Nephron progenitor cell (in vitro differentiated cells): Measurements from ENCODE around the gene SYCN.

Experiments used
- DNase-seq: peaks from one replicate; pipeline ENCODE4 v3.0.0; 2021
- H3K27ac Mint-ChIP-seq: 2 replicates; pipeline ENCODE4 v1.8.0; 2021; ENCODE audit warnings: mild to moderate bottlenecking, moderate library complexity, mixed read lengths
- H3K27me3 Mint-ChIP-seq: 2 replicates; pipeline ENCODE4 v1.8.0; 2021; ENCODE audit warnings: mild to moderate bottlenecking, low read depth, mixed read lengths; ENCODE audit not compliant: poor library complexity
- H3K36me3 Mint-ChIP-seq: 2 replicates; pipeline ENCODE4 v1.8.0; 2021; ENCODE audit warnings: low read depth, mixed read lengths
- H3K4me1 Mint-ChIP-seq: 2 replicates; pipeline ENCODE4 v1.8.0; 2021; ENCODE audit warnings: mixed read lengths
- H3K4me3 Mint-ChIP-seq: 2 replicates; pipeline ENCODE4 v1.8.0; 2021; ENCODE audit warnings: mild to moderate bottlenecking, moderate library complexity, mixed read lengths
- H3K9me3 Mint-ChIP-seq: 2 replicates; pipeline ENCODE4 v1.8.0; 2021; ENCODE audit warnings: mild to moderate bottlenecking, moderate library complexity, mixed read lengths
- CTCF ChIP-seq: fragments of 200-600 bp; sonication (generic); IDR thresholded peaks from 2 replicates; pipeline ENCODE4 v1.5.0; 2021; ENCODE audit warnings: antibody characterized with exemption

The SYCN gene, protein sequence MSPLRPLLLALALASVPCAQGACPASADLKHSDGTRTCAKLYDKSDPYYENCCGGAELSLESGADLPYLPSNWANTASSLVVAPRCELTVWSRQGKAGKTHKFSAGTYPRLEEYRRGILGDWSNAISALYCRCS

GRCh38 chr19:39203372-39204341, at the start of gene SYCN:
SYCN (minus strand) TSS chr19:39204263; CDS start chr19:39204254, 9 bp downstream.
- no peak for DNase-seq
- Mint-ChIP-seq H3K27me3 (peaks cover 44% of the 10 kb centered on the region), H3K36me3 (no peaks in the 10 kb centered on the region), H3K27ac (no peak within 1 kb of the TSS), H3K9me3 (no peaks in the 10 kb centered on the region), H3K4me3 (no peak within 1 kb of the TSS), H3K4me1 (peaks cover 27% of the 10 kb centered on the region)
- TF ChIP-seq CTCF, result no peak

GRCh38 chr19:39253374-39254149, 49.5 kb upstream of the SYCN start:
- no peak for TF ChIP-seq CTCF
- Mint-ChIP-seq H3K9me3 (peaks cover 7% of the 10 kb centered on the region), H3K4me1 (peaks cover 8% of the 10 kb centered on the region), H3K36me3 (no peaks in the 10 kb centered on the region), H3K27ac (no peak overlapping the region), H3K27me3 (peaks cover 87% of the 10 kb centered on the region), H3K4me3 (no peak overlapping the region)
- no peak for DNase-seq

- no peak overlapping the region for H3K27ac Mint-ChIP-seq
- peaks cover 90% of the 10 kb centered on the region for H3K27me3 Mint-ChIP-seq
These were observed 48.4 kb upstream of the SYCN start for GRCh38 chr19:39252458-39252857.

DNA sequence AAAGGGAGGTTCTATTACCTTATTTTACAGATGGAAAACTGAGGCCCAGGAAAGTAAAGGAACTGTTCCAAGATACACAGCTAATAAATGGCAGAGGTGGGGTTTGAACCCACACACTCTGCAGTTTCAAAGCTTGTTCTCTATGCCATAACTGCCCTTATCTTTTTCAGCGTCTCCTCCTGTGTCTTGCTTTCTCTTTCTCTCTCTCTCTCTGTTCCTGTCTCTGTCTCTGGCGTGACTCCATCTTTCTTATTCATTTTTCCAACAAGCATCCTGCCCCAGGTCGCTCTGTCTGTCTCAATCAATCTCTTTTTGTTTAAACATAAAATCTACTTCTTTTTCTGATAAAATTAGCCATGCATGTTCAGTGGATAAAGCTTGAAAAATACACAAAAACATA, 47.8 kb upstream of the SYCN start:
- peak overlapping the region; percentile 6 for H3K27ac Mint-ChIP-seq

More at GRCh38 chr19:39252458-39252857, 48.4 kb upstream of the SYCN start:
- no peak for TF ChIP-seq CTCF
- peaks cover 4% of the 10 kb centered on the region for H3K9me3 Mint-ChIP-seq
- no peak overlapping the region for H3K4me3 Mint-ChIP-seq
- no peak for DNase-seq
- no peaks in the 10 kb centered on the region for H3K4me1 Mint-ChIP-seq
- H3K36me3 Mint-ChIP-seq, result no peaks in the 10 kb centered on the region

DNA sequence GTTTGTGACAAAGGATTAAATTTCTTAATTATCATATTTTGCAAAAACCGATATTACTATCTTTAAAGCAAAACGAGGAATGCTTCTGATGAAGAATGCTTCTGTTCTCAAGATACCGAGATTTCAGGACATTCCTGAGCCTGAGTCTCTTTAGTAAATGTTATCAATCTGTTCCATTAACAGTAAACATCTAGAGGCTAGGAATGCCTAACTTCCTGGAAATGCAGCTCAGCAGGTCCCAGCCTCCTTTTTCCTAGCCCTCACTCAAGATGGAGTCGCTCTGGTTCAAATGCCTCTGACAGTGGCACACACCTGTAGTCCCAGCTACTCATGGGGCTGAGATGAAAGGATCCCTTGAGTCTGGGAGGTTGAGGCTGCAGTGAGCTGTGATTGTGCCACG, 47.0 kb upstream of the SYCN start:
- no peak for DNase-seq
- H3K36me3 Mint-ChIP-seq, result no peaks in the 10 kb centered on the region
- H3K4me3 Mint-ChIP-seq, result no peak overlapping the region
- H3K27me3 Mint-ChIP-seq, result peaks cover 85% of the 10 kb centered on the region
- TF ChIP-seq CTCF, result no peak
- H3K27ac Mint-ChIP-seq, result no peak overlapping the region
- no peaks in the 10 kb centered on the region for H3K4me1 Mint-ChIP-seq
- no peaks in the 10 kb centered on the region for H3K9me3 Mint-ChIP-seq

More for the DNA sequence above, 47.8 kb upstream of the SYCN start:
- no peak for DNase-seq
- no peaks in the 10 kb centered on the region for H3K4me1 Mint-ChIP-seq
- H3K4me3 Mint-ChIP-seq, result no peak overlapping the region
- H3K9me3 Mint-ChIP-seq, result no peaks in the 10 kb centered on the region
- peaks cover 90% of the 10 kb centered on the region for H3K27me3 Mint-ChIP-seq
- no peak for TF ChIP-seq CTCF
- H3K36me3 Mint-ChIP-seq, result no peaks in the 10 kb centered on the region
